ENCODE measurements around the gene RPRD1B.

DNA sequence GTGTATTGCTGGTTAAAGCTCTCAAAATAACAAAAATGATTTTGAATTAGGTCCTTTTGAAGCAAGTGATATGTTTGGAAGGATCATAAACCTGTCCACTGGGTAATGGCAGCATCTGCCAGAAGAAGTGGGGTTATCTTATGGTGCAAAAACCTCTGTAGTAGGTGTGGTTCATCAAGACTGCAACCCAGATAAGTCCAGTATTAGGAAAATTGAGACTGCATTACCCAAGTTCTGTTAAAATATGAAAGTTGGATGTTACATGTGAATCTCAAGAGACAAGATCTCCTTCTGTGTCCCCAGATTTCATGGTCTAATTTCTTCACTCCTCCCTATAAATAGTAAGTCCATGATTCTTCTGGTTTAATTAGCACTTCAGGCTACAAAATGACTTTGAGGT is 59.4 kb downstream of the RPRD1B start:
- TF ChIP-seq, protein P1, sequence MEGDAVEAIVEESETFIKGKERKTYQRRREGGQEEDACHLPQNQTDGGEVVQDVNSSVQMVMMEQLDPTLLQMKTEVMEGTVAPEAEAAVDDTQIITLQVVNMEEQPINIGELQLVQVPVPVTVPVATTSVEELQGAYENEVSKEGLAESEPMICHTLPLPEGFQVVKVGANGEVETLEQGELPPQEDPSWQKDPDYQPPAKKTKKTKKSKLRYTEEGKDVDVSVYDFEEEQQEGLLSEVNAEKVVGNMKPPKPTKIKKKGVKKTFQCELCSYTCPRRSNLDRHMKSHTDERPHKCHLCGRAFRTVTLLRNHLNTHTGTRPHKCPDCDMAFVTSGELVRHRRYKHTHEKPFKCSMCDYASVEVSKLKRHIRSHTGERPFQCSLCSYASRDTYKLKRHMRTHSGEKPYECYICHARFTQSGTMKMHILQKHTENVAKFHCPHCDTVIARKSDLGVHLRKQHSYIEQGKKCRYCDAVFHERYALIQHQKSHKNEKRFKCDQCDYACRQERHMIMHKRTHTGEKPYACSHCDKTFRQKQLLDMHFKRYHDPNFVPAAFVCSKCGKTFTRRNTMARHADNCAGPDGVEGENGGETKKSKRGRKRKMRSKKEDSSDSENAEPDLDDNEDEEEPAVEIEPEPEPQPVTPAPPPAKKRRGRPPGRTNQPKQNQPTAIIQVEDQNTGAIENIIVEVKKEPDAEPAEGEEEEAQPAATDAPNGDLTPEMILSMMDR (conservative IDR thresholded peaks at IDR 0.05; ENCODE audit: low read length) = no peak
- TF ChIP-seq EZH2phosphoT487 (IDR thresholded peaks at IDR 0.05; ENCODE audit: borderline replicate concordance) = no peak
